ENCODE results near the gene PNPO.

DNA sequence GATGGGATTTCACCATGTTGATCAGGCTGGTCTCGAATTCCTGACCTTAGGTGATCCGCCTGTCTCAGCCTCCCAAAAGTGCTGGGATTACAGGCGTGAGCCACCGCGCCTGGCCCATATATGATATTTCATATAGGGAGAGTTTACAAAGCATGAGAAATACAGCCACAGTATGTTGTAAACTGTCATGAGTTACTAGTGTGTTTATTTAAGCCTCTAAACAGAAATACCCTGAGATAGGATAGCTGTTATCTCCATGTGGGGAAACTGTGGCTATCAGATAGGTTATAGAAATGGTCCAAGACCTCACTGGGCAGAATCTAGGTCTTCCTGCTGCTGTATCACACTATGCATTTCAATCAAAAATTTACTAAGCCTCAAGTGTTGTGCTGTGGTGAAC, 27.5 kb downstream of the PNPO start:
- TF ChIP-seq, protein P1, sequence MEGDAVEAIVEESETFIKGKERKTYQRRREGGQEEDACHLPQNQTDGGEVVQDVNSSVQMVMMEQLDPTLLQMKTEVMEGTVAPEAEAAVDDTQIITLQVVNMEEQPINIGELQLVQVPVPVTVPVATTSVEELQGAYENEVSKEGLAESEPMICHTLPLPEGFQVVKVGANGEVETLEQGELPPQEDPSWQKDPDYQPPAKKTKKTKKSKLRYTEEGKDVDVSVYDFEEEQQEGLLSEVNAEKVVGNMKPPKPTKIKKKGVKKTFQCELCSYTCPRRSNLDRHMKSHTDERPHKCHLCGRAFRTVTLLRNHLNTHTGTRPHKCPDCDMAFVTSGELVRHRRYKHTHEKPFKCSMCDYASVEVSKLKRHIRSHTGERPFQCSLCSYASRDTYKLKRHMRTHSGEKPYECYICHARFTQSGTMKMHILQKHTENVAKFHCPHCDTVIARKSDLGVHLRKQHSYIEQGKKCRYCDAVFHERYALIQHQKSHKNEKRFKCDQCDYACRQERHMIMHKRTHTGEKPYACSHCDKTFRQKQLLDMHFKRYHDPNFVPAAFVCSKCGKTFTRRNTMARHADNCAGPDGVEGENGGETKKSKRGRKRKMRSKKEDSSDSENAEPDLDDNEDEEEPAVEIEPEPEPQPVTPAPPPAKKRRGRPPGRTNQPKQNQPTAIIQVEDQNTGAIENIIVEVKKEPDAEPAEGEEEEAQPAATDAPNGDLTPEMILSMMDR (IDR thresholded peaks at IDR 0.05; ENCODE audit: borderline replicate concordance, extremely low read depth, low read length, poor library complexity, severe bottlenecking): no peak
- TF ChIP-seq EZH2 (IDR thresholded peaks at IDR 0.05; ENCODE audit: borderline replicate concordance, low read depth, low read length, severe bottlenecking): no peak
